HG03439 (cell line): Measurements from ENCODE around the gene TM4SF4.

Experiments used
- ATAC-seq: cut with Tn5 transposase; IDR thresholded peaks from one replicate; pipeline ENCODE4 v1.9.1; 2021; ENCODE audit warnings: mild to moderate bottlenecking, moderate library complexity; ENCODE audit not compliant: unreplicated experiment

Gene TM4SF4

GRCh38 chr3:149511040-149511626 lies 36.6 kb downstream of the TM4SF4 start:
- ATAC-seq: no peak

GRCh38 chr3:149512073-149512782 lies 37.7 kb downstream of the TM4SF4 start:
- ATAC-seq: peak; percentile 82

- no peak for ATAC-seq
Measured at GRCh38 chr3:149514471-149514870, 40.0 kb downstream of the TM4SF4 start.

- no peak for ATAC-seq
Measured at GRCh38 chr3:149515249-149515648, 40.8 kb downstream of the TM4SF4 start.

GRCh38 chr3:149516920-149517319 lies 42.4 kb downstream of the TM4SF4 start:
- no peak for ATAC-seq

- ATAC-seq: no peak
Measured at GRCh38 chr3:149519912-149520311, 45.4 kb downstream of the TM4SF4 start.

- ATAC-seq: no peak
Measured at GRCh38 chr3:149523512-149524299, 49.2 kb downstream of the TM4SF4 start.

GRCh38 chr3:149527531-149528339 lies 53.2 kb downstream of the TM4SF4 start:
- ATAC-seq: no peak

- ATAC-seq: no peak
Measured at GRCh38 chr3:149528340-149528650, 53.8 kb downstream of the TM4SF4 start.

- ATAC-seq: no peak
Measured at GRCh38 chr3:149529099-149529498, 54.6 kb downstream of the TM4SF4 start.

- ATAC-seq: no peak
Measured at GRCh38 chr3:149532489-149533180, 58.1 kb downstream of the TM4SF4 start.

GRCh38 chr3:149534082-149534481 lies 59.6 kb downstream of the TM4SF4 start:
- no peak for ATAC-seq

- no peak for ATAC-seq
Measured at GRCh38 chr3:149534671-149535332, 60.3 kb downstream of the TM4SF4 start.

GRCh38 chr3:149535333-149535685 lies 60.8 kb downstream of the TM4SF4 start:
- ATAC-seq: no peak

- ATAC-seq: no peak
Measured at GRCh38 chr3:149536429-149536828, 61.9 kb downstream of the TM4SF4 start.

GRCh38 chr3:149538371-149538770 lies 63.9 kb downstream of the TM4SF4 start:
- ATAC-seq: no peak

GRCh38 chr3:149541091-149541491 lies 66.6 kb downstream of the TM4SF4 start:
- no peak for ATAC-seq

- ATAC-seq: no peak
Measured at GRCh38 chr3:149542375-149543312, 68.1 kb downstream of the TM4SF4 start.

- ATAC-seq: no peak
Measured at GRCh38 chr3:149545049-149545448, 70.6 kb downstream of the TM4SF4 start.
